Liver (tissue), 9 donors: ENCODE measurements around the gene PES1. TPM values are rescaled to one million over a fixed set of nuclear protein-coding genes. Genes with fewer than 3 reads are reported as not detected.

Experiments used
- DNase-seq: peaks from one replicate; pipeline ENCODE4 v3.0.0-alpha.2; 2017; ENCODE audit warnings: low spot score
- H3K27ac ChIP-seq, 2 donors: one replicate each; pipeline ENCODE4 v1.7.0; 2013; ENCODE audit warnings: inconsistent platforms in 2 of 2, low read length in 2 of 2, control low read depth in 1 of 2, low read depth in 1 of 2, mild to moderate bottlenecking in 1 of 2
- H3K27me3 ChIP-seq, 4 donors: one replicate each; pipeline versions ENCODE4 v1.6.1 to v1.7.0; 2013; ENCODE audit warnings: low read length in 3 of 4, inconsistent platforms in 1 of 4, mild to moderate bottlenecking in 1 of 4, moderate library complexity in 1 of 4; ENCODE audit not compliant: control insufficient read depth in 4 of 4, insufficient read depth in 4 of 4
- H3K36me3 ChIP-seq, 4 donors: one replicate each; pipeline versions ENCODE4 v1.6.1 to v1.7.0; 2013; ENCODE audit warnings: low read length in 3 of 4, mild to moderate bottlenecking in 3 of 4, low read depth in 1 of 4, moderate library complexity in 1 of 4; ENCODE audit not compliant: control insufficient read depth in 4 of 4, insufficient read depth in 3 of 4
- H3K4me1 ChIP-seq, 4 donors: one replicate each; pipeline versions ENCODE4 v1.6.1 to v1.7.0; 2013; ENCODE audit warnings: low read length in 3 of 4, mild to moderate bottlenecking in 3 of 4, moderate library complexity in 1 of 4; ENCODE audit not compliant: control insufficient read depth in 4 of 4, insufficient read depth in 4 of 4
- H3K4me3 ChIP-seq, 3 donors: one replicate each; pipeline versions ENCODE4 v1.6.1 to v1.7.0; 2013; ENCODE audit warnings: low read length in 3 of 3, control low read depth in 1 of 3, low read depth in 1 of 3, mild to moderate bottlenecking in 1 of 3
- H3K9ac ChIP-seq, 2 donors: one replicate each; pipeline ENCODE4 v1.7.0; 2013; ENCODE audit warnings: low read length in 2 of 2, mild to moderate bottlenecking in 2 of 2, moderate library complexity in 2 of 2, control low read depth in 1 of 2, low read depth in 1 of 2
- H3K9me3 ChIP-seq, 4 donors: one replicate each; pipeline versions ENCODE4 v1.6.1 to v1.7.0; 2013; ENCODE audit warnings: low read length in 3 of 4; ENCODE audit not compliant: control insufficient read depth in 4 of 4
- EGR1 ChIP-seq, 2 donors: IDR thresholded peaks; 2 replicates each; pipeline ENCODE4 v1.6.1; 2016 to 2018; ENCODE audit warnings: antibody characterized with exemption in 2 of 2, low read depth in 2 of 2
- FOXA1 ChIP-seq: IDR thresholded peaks from 2 replicates; pipeline ENCODE4 v1.6.1; 2016; ENCODE audit warnings: antibody characterized with exemption
- FOXA2 ChIP-seq: IDR thresholded peaks from 2 replicates; pipeline ENCODE4 v1.6.1; 2016; ENCODE audit warnings: antibody characterized with exemption
- GABPA ChIP-seq, 2 donors: IDR thresholded peaks in 1 of 2; conservative IDR thresholded peaks in 1 of 2; 2 replicates each; pipeline ENCODE4 v1.6.1; 2016; ENCODE audit warnings: antibody characterized with exemption in 2 of 2, mild to moderate bottlenecking in 1 of 2, moderate library complexity in 1 of 2
- HNF4G ChIP-seq: IDR thresholded peaks from 2 replicates; pipeline ENCODE4 v1.6.1; 2016; ENCODE audit warnings: antibody characterized with exemption
- NR2F2 ChIP-seq: IDR thresholded peaks from 2 replicates; pipeline ENCODE4 v1.6.1; 2016; ENCODE audit warnings: antibody characterized with exemption
- RXRA ChIP-seq, 2 donors: IDR thresholded peaks; 2 replicates each; pipeline ENCODE4 v1.6.1; 2017 to 2018; ENCODE audit warnings: antibody characterized with exemption in 2 of 2, mild to moderate bottlenecking in 1 of 2
- YY1 ChIP-seq: IDR thresholded peaks from 2 replicates; pipeline ENCODE4 v1.6.1; 2016; ENCODE audit warnings: antibody characterized with exemption, mild to moderate bottlenecking
- WGBS: extraction: QIAGEN DNeasy Blood & Tissue Kit; methylation state at CpG from one replicate; pipeline ENCODE4 v1.1.7; 2013; 5-methylcytosine and 5-hydroxymethylcytosine counted together
- polyA plus RNA-seq, 2 donors: library from polyadenylated mRNA; stranded (reverse) in 1 of 2; unstranded in 1 of 2; fragments of 200-250 nt in 1 of 2; fragments of >200 nt in 1 of 2; fragmentation: Nextera tagmentation in 1 of 2; extraction: Ambion mirVana in 1 of 2; gene quantifications; one replicate each; pipeline versions ENCODE4 v1.2.1 to v1.2.3, GENCODE V29; 2013 to 2015
- total RNA-seq, 2 donors: library from RNA; depleted of rRNA; stranded (reverse); fragments of >200 nt; gene quantifications; one replicate each; pipeline ENCODE4 v1.2.3, GENCODE V29; 2014
- TF ChIP-seq, protein P1 (sequence below): IDR thresholded peaks from 2 replicates; pipeline ENCODE4 v1.6.1; 2016; ENCODE audit warnings: antibody characterized with exemption
- TF ChIP-seq, protein P2 (sequence below): fragments of 150-350 bp; IDR thresholded peaks from 2 replicates; pipeline ENCODE4 v1.5.1; 2017; ENCODE audit warnings: improper control_type of control experiment, low read depth, low read length; ENCODE audit not compliant: missing input control
- TF ChIP-seq, protein P3 (sequence below): IDR thresholded peaks from 2 replicates; pipeline ENCODE4 v1.6.1; 2016; ENCODE audit warnings: antibody characterized with exemption
- TF ChIP-seq, protein P4 (sequence below): IDR thresholded peaks from 2 replicates; pipeline ENCODE4 v1.6.1; 2016; ENCODE audit warnings: antibody characterized with exemption
- donor health status: healthy.
- donor health status: healthy.
- donor health status: healthy.
- donor health status: healthy.
- donor health status: healthy.

Gene PES1
- total and polyA plus RNA-seq, 4 donors: 20.0 to 33.1 (median 22.3) TPM

DNA sequence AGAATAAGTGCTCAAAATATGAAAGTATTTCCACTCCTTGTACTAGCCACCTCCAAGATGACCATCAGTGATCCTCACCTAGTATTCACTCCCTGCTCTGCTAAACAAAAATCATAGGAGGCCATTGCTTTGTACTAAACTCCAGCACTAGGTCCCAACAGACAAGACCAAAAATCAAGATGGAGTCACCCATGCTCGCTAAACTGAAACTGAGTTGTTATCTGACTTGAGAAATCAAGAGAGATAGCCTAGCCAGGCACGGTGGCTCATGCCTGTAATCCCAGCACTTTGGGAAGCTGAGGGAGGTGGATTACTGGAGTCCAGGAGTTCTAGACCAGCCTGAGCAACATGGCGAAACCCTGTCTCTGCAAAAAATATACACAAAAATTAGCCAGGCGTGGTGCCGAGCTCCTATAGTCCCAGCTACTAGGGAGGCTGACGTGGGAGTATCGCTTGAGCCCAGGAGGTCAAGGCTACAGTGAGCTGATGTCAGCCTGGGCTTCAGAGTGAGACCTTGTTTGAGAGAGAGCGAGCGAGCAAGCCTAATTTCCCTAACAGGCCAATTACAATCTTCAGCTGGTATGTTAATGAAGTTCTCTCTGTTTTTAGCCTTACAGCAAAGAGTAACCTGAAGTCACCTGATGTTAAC lies 54.5 kb downstream of the PES1 start:
- no peak overlapping the region for H3K4me3 ChIP-seq
- H3K36me3 ChIP-seq: no peaks in the 10 kb centered on the region
- no peaks in the 10 kb centered on the region for H3K9me3 ChIP-seq
- no peak overlapping the region for H3K9ac ChIP-seq
- H3K27ac ChIP-seq: no peak overlapping the region
- no peaks in the 10 kb centered on the region for H3K27me3 ChIP-seq
- WGBS: 84% methylated on average over 9 of the region's 9 CpGs
- no peak for TF ChIP-seq EGR1 (IDR thresholded peaks at IDR 0.05; ENCODE audit: low read depth in 2 of 2)
- no peak for TF ChIP-seq FOXA2
- TF ChIP-seq, protein P1, sequence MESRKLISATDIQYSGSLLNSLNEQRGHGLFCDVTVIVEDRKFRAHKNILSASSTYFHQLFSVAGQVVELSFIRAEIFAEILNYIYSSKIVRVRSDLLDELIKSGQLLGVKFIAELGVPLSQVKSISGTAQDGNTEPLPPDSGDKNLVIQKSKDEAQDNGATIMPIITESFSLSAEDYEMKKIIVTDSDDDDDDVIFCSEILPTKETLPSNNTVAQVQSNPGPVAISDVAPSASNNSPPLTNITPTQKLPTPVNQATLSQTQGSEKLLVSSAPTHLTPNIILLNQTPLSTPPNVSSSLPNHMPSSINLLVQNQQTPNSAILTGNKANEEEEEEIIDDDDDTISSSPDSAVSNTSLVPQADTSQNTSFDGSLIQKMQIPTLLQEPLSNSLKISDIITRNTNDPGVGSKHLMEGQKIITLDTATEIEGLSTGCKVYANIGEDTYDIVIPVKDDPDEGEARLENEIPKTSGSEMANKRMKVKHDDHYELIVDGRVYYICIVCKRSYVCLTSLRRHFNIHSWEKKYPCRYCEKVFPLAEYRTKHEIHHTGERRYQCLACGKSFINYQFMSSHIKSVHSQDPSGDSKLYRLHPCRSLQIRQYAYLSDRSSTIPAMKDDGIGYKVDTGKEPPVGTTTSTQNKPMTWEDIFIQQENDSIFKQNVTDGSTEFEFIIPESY: no peak
- no peak for TF ChIP-seq RXRA (IDR thresholded peaks at IDR 0.05)
- TF ChIP-seq HNF4G: no peak
- no peak for TF ChIP-seq FOXA1
- TF ChIP-seq, protein P2, sequence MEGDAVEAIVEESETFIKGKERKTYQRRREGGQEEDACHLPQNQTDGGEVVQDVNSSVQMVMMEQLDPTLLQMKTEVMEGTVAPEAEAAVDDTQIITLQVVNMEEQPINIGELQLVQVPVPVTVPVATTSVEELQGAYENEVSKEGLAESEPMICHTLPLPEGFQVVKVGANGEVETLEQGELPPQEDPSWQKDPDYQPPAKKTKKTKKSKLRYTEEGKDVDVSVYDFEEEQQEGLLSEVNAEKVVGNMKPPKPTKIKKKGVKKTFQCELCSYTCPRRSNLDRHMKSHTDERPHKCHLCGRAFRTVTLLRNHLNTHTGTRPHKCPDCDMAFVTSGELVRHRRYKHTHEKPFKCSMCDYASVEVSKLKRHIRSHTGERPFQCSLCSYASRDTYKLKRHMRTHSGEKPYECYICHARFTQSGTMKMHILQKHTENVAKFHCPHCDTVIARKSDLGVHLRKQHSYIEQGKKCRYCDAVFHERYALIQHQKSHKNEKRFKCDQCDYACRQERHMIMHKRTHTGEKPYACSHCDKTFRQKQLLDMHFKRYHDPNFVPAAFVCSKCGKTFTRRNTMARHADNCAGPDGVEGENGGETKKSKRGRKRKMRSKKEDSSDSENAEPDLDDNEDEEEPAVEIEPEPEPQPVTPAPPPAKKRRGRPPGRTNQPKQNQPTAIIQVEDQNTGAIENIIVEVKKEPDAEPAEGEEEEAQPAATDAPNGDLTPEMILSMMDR: no peak
- TF ChIP-seq NR2F2: no peak
- TF ChIP-seq GABPA (IDR thresholded peaks at IDR 0.05 in 1 of 2, conservative IDR thresholded peaks at IDR 0.05 in 1 of 2): no peak
- TF ChIP-seq, protein P3, sequence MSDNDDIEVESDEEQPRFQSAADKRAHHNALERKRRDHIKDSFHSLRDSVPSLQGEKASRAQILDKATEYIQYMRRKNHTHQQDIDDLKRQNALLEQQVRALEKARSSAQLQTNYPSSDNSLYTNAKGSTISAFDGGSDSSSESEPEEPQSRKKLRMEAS: no peak
- TF ChIP-seq YY1: no peak
- TF ChIP-seq, protein P4, sequence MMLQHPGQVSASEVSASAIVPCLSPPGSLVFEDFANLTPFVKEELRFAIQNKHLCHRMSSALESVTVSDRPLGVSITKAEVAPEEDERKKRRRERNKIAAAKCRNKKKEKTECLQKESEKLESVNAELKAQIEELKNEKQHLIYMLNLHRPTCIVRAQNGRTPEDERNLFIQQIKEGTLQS: no peak
- DNase-seq: no peak
- H3K4me1 ChIP-seq: peaks cover 0 to 4% (median 0%) of the 10 kb centered on the region in 4 donors

DNA sequence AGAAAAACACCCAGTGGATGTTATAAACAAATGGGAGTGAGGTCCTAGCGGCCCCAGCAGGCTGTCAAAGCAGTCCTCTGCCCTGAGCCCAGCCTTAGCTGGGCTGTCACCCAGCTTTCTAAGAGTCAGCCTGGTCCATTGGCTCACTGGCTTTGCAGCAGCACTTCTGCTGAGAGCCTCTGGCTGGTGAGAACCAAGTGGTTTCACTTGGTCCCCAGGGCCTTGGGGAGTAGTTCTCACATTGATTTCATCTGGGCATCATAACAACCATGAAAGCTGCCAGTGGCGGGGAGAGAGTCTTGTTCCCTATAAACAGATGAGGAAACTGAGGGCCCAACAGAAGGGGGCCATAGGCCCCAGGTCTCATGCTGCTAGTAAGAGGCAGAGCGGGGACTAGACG lies 56.5 kb downstream of the PES1 start:
- H3K9ac ChIP-seq: no peak overlapping the region
- no peaks in the 10 kb centered on the region for H3K4me1 ChIP-seq
- DNase-seq: no peak
- no peaks in the 10 kb centered on the region for H3K9me3 ChIP-seq
- TF ChIP-seq HNF4G: no peak
- TF ChIP-seq, protein P3: no peak
- no peaks in the 10 kb centered on the region for H3K27me3 ChIP-seq
- no peaks in the 10 kb centered on the region for H3K36me3 ChIP-seq
- no peak overlapping the region for H3K27ac ChIP-seq
- 94% methylated on average over 4 of the region's 4 CpGs for WGBS
- H3K4me3 ChIP-seq: no peak overlapping the region
